ENCODE data around the gene ZNF407. TPM values are rescaled to one million over a fixed set of nuclear protein-coding genes. Genes with fewer than 3 reads are reported as not detected.
A peak's percentile ranks its signal among the peaks of the same experiment; 100 is the strongest.

The ZNF407 gene
- total and polyA plus RNA-seq, 12 donors = 2.5 to 14.9 (median 12.7) TPM

GRCh38 chr18:74832999-74833398, 235.3 kb downstream of the ZNF407 start:
- Histone ChIP-seq H3K4me1 (peaks cover 0 to 15% (median 0%) of the 10 kb centered on the region in 9 donors), H3K9me3 (no peaks in the 10 kb centered on the region), H3K27me3 (no peaks in the 10 kb centered on the region), H3K27ac (no peak overlapping the region), H3K4me3 (no peak overlapping the region), H3K36me3 (peaks cover 0 to 7% (median 0%) of the 10 kb centered on the region in 9 donors)
- 89 to 100% methylated on average over 1 of the region's 1 CpG for WGBS, 2 donors
- no peak for TF ChIP-seq CTCF (IDR thresholded peaks at IDR 0.05)
- DNase-seq (no peak), ATAC-seq (no peak)
- intact Hi-C loops (cut with DNase I) = no loop called here

DNA sequence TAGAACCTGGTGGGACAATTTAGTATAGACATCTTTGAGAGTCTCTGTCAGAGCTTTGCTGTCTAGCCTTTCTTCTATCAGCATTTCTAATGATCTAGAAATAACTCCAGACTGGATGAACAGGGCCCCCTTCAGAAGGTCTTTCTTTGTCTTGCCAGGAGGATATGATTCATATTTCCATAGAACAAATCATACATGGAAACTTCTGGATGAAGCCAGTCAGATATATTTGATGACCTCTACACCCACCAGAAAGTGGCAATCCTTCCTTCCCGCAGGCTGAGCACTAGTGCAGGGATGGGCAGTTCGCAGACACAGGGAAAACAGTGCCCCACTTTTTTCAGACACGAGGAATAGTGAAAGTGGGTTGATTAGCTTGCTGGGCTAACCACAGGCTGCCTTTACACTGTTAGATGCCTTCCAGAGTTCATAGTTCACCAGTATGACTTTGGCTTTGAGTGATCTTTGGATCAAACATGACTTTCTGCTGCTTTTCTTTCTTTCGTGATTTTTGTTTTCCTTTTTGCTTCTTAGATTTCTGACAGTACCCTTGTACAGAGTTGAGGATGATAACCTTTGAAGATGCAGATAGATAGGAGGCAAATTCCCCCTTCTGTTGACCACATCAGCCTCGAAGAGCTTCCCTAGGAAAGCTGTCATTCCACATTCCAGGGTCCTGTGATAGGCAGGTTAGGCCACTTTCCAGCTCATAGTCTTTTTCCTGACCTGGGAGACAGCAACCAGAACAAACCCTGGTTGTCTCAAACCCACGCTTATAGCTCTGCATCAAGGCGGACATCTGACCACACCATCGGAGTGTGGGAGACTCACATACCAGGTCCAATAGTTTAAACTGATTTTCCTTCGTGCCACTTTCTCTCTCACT, 237.0 kb downstream of the ZNF407 start:
- Histone ChIP-seq H3K4me3 (no peak overlapping the region), H3K27ac (no peak overlapping the region), H3K27me3 (no peaks in the 10 kb centered on the region), H3K9me3 (no peaks in the 10 kb centered on the region), H3K4me1 (peaks cover 0 to 15% (median 0%) of the 10 kb centered on the region in 9 donors), H3K36me3 (peaks cover 0 to 9% (median 0%) of the 10 kb centered on the region in 9 donors)
- 89 to 90% methylated on average over 9 of the region's 9 CpGs for WGBS, 2 donors
- intact Hi-C loops (cut with DNase I) = no loop called here
- DNase-seq (no peak), ATAC-seq (peak in 2 of 8 donors; percentile 49 to 66)
- TF ChIP-seq CTCF (IDR thresholded peaks at IDR 0.05) = no peak

DNA sequence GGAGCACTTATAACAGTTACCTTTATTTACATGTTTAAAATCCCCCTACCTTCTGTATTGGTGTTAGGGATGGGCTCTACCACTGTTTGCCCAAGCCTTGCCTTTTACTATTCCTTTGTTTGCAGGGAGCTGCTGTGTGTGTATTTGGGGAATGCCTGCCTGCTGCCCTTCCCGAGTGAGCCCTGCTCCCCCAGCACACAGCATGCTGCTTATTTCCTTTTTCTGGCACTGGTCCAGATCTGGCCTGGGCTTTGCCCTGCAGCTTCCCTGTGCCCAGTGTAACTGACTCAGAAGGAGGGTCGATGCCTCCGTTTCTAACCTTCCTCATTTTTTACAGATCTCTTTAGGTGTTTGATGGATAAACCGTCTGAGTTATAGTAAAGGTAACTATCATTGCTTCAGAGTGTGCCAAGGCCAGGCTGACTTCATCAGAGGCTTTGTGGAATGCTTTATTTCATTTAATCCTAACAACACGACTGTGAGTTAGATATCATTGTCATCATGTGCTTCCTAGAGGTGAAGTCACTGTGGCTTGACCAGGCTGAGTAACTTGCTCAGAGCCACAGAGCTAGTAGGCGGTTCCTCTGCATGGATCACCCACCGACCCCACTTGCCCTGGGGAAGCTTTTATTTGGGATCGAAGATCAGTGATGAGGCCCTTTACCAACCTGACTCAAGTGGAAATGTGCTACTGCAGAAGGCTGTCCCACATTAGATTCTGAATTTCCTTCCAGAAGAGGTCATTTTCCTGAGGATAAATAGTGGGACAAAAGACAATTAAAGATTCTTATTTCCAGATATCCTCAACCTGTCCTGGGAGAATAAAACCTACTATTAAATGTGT, 238.8 kb downstream of the ZNF407 start:
- 56 to 59% methylated on average over 8 of the region's 8 CpGs for WGBS, 2 donors
- no peak overlapping the region for H3K4me3 ChIP-seq
- no peak for TF ChIP-seq CTCF (IDR thresholded peaks at IDR 0.05)
- no peaks in the 10 kb centered on the region for H3K9me3 ChIP-seq
- H3K27me3 ChIP-seq = no peaks in the 10 kb centered on the region
- H3K27ac ChIP-seq = no peak overlapping the region
- peaks cover 0 to 9% (median 0%) of the 10 kb centered on the region in 9 donors for H3K36me3 ChIP-seq
- ATAC-seq (peak in 7 of 8 donors; percentile 32 to 74 (median 57)), DNase-seq (peak in 1 of 2 donors; percentile 19)
- peaks cover 0 to 23% (median 8%) of the 10 kb centered on the region in 9 donors for H3K4me1 ChIP-seq
- intact Hi-C loops (cut with DNase I) = no loop called here

- H3K4me3 ChIP-seq = no peak overlapping the region
- 78 to 80% methylated on average over 7 of the region's 7 CpGs for WGBS, 2 donors
- H3K27me3 ChIP-seq = no peaks in the 10 kb centered on the region
- no peaks in the 10 kb centered on the region for H3K9me3 ChIP-seq
- H3K36me3 ChIP-seq = peaks cover 0 to 9% (median 0%) of the 10 kb centered on the region in 9 donors
- intact Hi-C loops (cut with DNase I) = no loop called here
- DNase-seq = no peak
- no peak for TF ChIP-seq CTCF (IDR thresholded peaks at IDR 0.05)
- peak in 4 of 8 donors; percentile 28 to 71 (median 52) for ATAC-seq
- peak overlapping the region in 2 of 10 donors; percentile 6 to 12 for H3K27ac ChIP-seq
- peaks cover 0 to 33% (median 10%) of the 10 kb centered on the region in 9 donors for H3K4me1 ChIP-seq
These were observed 243.0 kb downstream of the ZNF407 start for GRCh38 chr18:74840492-74841167.
